ENCODE data around the gene DDB1. TPM values are rescaled to one million over a fixed set of nuclear protein-coding genes. Genes with fewer than 3 reads are reported as not detected.
A peak's percentile ranks its signal among the peaks of the same experiment; 100 is the strongest.

Gene DDB1
- total RNA-seq, 2 experiments from 2014 or later = 140 to 147 TPM

DNA sequence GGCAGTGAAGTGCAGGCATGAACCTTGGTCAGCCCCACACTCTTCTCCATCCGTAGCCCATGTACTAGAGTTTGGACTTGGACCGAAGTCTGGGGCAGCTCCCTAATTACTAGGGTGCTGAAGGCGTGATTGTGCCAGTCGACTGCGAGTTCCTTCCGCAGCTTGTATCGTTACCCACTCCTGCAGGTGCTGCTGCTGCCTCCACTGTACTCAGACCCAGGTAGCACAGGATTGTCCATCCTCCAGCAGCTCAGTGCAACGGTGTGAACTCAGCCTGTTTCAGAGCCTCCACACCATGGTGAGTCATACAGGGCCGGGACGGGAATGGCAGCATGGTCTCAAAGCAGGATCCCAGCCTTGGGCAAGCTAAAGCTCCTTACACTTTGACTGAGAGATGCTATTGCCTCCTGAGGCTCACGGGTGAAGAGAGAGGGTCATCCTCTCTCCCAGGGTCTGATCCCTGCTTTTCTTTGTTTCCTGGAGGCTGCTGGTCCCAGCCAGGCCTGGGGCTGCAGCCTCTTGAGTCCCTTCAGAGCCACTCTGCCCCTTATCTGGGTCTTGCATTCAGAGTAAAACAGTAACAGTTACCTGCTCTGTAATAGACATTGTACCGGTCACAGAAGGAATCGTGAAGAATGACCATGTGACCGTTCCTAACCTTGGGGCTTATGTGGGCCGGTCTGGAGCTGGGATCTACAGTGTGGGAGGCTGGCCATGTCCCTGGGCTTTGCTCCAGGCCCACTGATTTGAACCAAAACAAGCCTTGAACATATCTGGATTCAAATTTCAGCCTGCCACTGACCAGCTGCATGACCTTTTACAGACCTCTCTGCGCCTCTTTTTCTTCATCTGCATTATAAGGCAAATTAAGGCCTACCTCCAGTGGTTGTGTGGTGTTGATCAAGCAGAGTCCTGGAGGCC, 1.8 kb upstream of the DDB1 start:
- peak overlapping the region; percentile 95 for H3K27ac Mint-ChIP-seq
- H3K4me1 Mint-ChIP-seq (ENCODE audit: low read depth) = peaks cover 54% of the 10 kb centered on the region
- Histone ChIP-seq H3K36me3 (ENCODE audit: insufficient read depth, low read length) (peaks cover 10% of the 10 kb centered on the region), H3K27me3 (ENCODE audit: control insufficient read depth in 1 of 2, insufficient read depth in 2 of 2, low read length in 2 of 2) (no peaks in the 10 kb centered on the region), H3K4me3 (ENCODE audit: low read length) (no peak overlapping the region), H3K9me3 (ENCODE audit: control insufficient read depth in 1 of 2, insufficient read depth in 1 of 2, low read length in 2 of 2) (no peaks in the 10 kb centered on the region), H3K27ac (ENCODE audit: low read depth in 1 of 2, low read length in 2 of 2) (no peak overlapping the region), H3K4me1 (ENCODE audit: insufficient read depth, low read length) (peaks cover 52% of the 10 kb centered on the region)
- TF ChIP-seq, protein P1, sequence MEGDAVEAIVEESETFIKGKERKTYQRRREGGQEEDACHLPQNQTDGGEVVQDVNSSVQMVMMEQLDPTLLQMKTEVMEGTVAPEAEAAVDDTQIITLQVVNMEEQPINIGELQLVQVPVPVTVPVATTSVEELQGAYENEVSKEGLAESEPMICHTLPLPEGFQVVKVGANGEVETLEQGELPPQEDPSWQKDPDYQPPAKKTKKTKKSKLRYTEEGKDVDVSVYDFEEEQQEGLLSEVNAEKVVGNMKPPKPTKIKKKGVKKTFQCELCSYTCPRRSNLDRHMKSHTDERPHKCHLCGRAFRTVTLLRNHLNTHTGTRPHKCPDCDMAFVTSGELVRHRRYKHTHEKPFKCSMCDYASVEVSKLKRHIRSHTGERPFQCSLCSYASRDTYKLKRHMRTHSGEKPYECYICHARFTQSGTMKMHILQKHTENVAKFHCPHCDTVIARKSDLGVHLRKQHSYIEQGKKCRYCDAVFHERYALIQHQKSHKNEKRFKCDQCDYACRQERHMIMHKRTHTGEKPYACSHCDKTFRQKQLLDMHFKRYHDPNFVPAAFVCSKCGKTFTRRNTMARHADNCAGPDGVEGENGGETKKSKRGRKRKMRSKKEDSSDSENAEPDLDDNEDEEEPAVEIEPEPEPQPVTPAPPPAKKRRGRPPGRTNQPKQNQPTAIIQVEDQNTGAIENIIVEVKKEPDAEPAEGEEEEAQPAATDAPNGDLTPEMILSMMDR (IDR thresholded peaks at IDR 0.05) = no peak
- intact Hi-C loops (cut with DNase I, micrococcal nuclease) = loop anchor here (2.0 to 5.0 kb wide), 5 partner anchors 94 to 492 kb away; partner anchors contain the start of genes CCDC86 (in 1 of the 2), CPSF7 (in 1 of the 2), SYT7 (in 1 of the 2) and TMEM109 (in 1 of the 2)
- ChIA-PET POLR2A (interaction anchor here (1.6 to 5.3 kb wide), 6 partner anchors 12 to 95 kb away, joined by 3 to 64 read pairs (median 28); partner anchors contain the start of genes CPSF7, CYB561A3, SDHAF2 and TMEM138), CTCF (interaction anchor here (0.6 to 6.0 kb wide), 6 partner anchors 20 to 101 kb away, joined by 3 to 173 read pairs (median 8); partner anchors contain the start of genes CYB561A3, TMEM138 and TMEM216)
- ATAC-seq (ENCODE audit: poor library complexity) (no peak), DNase-seq (peak in 1 of 14 experiments; percentile 27)
- no peaks in the 10 kb centered on the region for H3K9me3 Mint-ChIP-seq
- peak overlapping the region; percentile 96 for H3K4me3 Mint-ChIP-seq
- no peaks in the 10 kb centered on the region for H3K27me3 Mint-ChIP-seq
- H3K36me3 Mint-ChIP-seq (ENCODE audit: low read depth) = peaks cover 38% of the 10 kb centered on the region

DNA sequence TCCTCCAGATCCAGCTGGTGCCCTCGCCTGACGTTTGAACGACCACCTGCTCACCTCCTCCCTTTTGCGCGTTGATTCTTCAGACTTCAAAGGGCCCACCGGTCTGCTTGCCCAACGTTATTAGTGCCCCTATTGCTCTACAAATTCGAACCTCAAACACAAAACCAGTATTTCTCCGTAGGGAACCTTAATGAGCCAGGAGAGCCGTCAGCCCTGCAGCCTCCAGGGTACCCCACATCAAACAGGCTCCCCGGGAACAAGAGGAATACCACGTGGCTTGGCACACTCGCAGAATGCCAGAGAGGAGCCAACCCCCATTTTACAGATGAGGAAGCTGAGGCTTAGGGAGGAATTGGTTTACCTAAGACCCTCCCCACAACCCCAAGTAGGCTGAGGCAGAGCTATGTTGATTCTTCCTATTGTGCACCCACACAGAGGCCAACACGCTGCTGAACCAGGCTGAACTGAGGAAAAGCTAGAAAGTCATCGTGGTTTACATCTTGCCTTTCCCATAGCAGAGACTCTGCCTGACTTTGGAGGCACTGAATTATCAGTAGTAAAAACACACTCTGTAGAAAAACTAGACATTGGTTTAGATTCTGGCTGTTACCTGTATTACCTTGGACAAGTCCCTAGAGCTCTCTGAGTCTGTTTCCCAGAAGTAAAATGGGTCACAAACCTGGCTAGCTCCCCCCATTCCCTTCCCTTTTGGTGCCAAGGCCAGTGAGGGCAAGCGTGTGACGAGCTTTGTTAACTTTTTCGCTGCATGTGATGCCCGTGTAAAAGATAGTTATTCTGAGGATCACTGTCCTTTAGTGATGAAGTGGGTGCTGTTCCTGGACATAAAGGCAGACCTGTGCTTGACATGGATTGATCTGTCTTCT, 887 bp upstream of the DDB1 start:
- Histone ChIP-seq H3K4me3 (ENCODE audit: low read length) (peak overlapping the region; percentile 91), H3K9me3 (ENCODE audit: control insufficient read depth in 1 of 2, insufficient read depth in 1 of 2, low read length in 2 of 2) (no peaks in the 10 kb centered on the region), H3K27me3 (ENCODE audit: control insufficient read depth in 1 of 2, insufficient read depth in 2 of 2, low read length in 2 of 2) (no peaks in the 10 kb centered on the region), H3K27ac (ENCODE audit: low read depth in 1 of 2, low read length in 2 of 2) (peak overlapping the region; percentile 84 to 87), H3K36me3 (ENCODE audit: insufficient read depth, low read length) (peaks cover 16% of the 10 kb centered on the region), H3K4me1 (ENCODE audit: insufficient read depth, low read length) (peaks cover 52% of the 10 kb centered on the region)
- Mint-ChIP-seq H3K27me3 (no peaks in the 10 kb centered on the region), H3K4me1 (ENCODE audit: low read depth) (peaks cover 63% of the 10 kb centered on the region), H3K9me3 (no peaks in the 10 kb centered on the region), H3K4me3 (peak overlapping the region; percentile 96), H3K36me3 (ENCODE audit: low read depth) (peaks cover 44% of the 10 kb centered on the region), H3K27ac (peak overlapping the region; percentile 95)
- DNase-seq (peak in 1 of 14 experiments; percentile 8), ATAC-seq (ENCODE audit: poor library complexity) (no peak)
- intact Hi-C loops (cut with DNase I, micrococcal nuclease) = loop anchor here in 1 of 2 experiments (1.0 to 5.0 kb wide), 4 partner anchors 29 to 491 kb away; partner anchors contain the start of genes CCDC86, CPSF7, TMEM109 and TMEM138
- CTCF ChIA-PET = interaction anchor here (1.4 to 6.0 kb wide), 4 partner anchors 28 to 102 kb away, joined by 4 to 173 read pairs (median 26); partner anchors contain the start of genes CYB561A3, TMEM138 and TMEM216
- POLR2A ChIA-PET = interaction anchor here (0.8 to 5.3 kb wide), 10 partner anchors 11 to 420 kb away, joined by 3 to 64 read pairs (median 4); partner anchors contain the start of genes CPSF7, CYB561A3, SDHAF2 and TMEM109
- TF ChIP-seq, protein P1 (IDR thresholded peaks at IDR 0.05) = no peak

Measured in CD4-positive, alpha-beta T cell (primary cell).